HG03103 (cell line): Measurements from ENCODE around the gene SKAP1.

Experiments used
- ATAC-seq: cut with Tn5 transposase; IDR thresholded peaks from one replicate; pipeline ENCODE4 v1.9.1; 2021; ENCODE audit warnings: low read depth; ENCODE audit not compliant: unreplicated experiment

Gene SKAP1

DNA sequence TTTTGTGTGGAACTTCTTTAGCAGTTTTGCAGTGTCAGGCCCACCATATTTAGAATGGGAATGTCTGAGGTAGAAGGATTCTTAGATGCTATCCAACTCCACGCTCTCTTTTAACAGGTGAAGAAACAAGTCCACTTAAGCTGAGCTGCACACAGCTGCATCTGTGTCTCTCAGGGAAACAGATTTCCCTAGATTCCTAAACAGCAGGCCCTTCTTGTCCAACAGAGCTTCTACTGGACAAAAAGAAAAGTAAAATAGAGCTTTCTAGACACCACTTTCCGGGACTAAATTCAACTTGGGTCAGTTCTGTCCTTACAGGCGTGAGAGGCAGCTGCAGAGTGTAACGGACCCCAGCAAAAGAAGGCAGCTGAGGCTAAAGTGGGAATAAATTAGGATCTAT, 270.8 kb downstream of the SKAP1 start:
- ATAC-seq, result no peak

DNA sequence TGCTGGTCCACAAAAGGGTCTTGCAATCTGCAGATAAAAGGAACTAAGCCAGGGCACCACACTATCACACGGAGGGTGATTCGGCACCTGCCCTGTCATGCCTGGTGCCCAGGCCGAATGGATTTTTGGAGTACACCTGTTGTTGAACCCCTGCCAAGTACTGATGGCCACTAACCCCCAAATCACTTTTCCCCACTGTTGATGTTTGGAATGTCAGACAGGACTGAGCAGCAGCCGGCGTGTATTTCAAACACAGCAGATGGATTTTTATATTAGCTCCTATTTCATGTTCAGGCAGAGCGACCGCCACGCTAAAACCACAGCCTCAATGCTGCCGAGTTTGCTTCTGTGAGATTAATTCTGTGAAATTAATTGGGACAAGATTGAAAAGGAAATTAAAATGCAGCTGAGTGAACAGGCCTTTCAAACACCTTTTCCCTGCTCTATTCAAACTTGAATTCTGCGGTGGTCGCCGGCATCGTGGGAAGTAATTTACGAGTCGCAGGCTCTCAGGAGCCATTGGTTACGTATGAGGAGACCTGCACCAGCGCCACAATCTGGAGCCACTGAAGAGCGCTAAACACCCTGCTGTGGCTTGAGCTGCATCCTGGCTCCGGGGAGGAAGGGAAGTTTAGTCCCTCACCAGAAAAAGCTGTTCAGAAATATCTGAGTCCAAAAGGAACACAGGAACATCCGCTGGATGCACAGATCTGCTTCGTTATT, 274.0 kb downstream of the SKAP1 start:
- ATAC-seq, result no peak

DNA sequence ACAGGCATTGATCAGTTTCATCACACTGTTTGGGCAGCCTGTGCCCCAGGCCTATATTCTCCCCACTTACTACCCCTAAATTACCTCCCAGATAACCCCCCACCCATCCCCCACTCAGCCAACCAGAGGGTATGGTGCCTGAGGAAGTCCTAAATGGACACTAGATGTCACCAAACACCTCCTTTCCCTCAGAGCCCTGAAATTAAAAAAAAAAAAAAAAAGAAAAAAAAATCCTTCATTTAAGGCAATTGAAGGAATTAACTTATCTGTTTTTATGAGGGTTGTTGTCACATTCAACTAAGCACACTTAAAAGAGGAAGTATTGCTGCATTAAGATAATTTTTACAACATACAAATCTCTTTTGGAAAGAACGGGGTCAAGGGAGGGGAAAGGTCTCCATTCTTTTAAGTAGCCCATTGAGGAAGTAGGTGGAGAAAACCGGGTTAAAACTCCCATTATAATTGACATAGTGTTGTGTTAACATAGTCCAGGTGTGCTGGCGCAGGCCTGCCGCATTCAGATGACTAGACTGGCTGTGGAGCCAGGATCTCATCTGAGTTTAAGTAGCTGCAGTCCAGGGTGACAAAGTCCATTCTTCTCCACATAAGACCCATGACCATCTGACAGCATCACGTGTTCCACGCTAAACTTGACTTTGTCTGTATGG, 276.2 kb downstream of the SKAP1 start:
- no peak for ATAC-seq

DNA sequence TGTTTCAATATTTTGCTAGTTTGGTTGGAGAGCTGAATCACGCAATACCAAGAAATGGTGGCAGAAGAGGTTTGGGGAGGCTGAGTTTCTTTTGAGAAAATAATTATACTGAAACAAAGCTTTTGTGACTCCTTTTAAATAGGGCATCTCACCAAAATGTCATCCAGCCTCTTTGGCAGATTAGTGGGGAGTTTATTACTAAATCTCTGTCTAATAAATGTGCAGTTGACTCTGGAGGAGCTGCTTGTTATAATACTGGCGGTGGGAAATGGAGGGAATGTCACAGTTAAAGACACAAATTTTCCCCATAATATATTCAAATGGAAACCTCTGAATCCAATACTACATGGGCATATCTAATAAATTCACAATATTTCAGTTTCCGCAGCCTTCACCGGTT, 277.7 kb downstream of the SKAP1 start:
- ATAC-seq, result no peak

DNA sequence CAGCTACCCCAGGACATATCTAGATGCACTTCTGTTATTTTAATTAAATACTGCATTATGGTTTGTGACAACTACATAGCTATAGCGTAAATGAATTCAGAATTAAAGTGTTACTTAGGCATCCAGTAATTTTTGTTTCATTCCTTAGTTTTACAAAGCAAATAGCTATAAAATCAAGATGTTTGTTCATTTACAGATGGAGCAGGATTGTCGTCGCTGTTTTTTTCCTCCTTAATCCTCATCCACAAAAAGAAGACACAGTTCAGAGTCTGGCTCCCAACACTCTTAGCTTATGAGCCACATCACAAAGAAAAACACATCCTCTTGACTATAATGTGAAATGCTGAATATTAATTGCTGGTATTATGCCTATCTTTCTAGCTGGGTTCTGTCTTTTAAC, 278.8 kb downstream of the SKAP1 start:
- no peak for ATAC-seq

DNA sequence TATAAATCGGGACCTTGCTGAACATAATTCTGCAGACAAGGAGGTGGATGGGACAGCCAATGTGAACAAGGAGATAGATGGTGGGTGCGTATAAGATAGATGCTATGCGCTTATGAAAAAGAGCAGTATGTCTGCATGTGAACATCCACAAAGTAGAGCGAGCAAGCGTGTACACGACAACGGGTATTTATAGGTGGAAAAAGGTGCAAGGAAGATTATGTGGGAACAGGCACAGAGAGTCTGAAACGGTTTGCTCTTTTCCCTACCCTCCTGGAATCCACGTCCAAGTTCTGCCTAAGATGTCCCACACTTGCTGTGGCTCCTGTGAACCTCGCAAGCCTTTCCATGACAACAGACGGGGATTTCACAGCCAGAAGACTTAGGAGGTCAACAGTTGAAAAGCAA, 279.4 kb downstream of the SKAP1 start:
- ATAC-seq, result no peak

DNA sequence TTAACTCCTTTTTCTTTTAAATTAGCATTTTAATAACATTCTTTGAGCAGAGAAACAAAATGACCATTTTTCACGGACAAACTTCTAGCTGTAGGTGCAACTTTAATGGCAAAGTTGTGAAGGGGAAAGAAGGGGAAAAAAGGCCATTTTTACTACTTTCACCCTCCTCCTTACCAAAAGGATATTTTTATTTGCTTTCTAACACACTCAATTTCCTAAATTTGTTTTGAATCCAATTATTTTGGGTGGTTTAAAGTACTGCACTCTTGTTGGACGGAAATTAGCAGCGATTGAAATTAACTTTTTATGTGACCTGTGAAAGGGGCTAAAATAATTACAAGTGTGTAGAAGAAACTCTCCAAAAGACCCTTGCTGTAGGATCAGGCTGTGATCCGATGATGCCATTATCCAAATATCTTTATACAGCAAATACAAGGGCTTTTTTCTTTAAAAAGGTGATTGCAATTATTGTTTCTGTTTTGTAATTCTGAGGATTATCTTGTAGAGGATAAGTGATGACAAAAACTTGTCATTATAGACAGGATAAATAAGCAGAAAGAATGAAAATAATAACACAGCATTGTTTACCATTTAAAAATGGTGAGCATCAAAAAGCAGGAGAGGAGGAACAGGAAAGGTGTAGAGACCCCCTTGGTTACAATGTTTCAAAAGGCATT, 280.1 kb downstream of the SKAP1 start:
- ATAC-seq, result no peak

DNA sequence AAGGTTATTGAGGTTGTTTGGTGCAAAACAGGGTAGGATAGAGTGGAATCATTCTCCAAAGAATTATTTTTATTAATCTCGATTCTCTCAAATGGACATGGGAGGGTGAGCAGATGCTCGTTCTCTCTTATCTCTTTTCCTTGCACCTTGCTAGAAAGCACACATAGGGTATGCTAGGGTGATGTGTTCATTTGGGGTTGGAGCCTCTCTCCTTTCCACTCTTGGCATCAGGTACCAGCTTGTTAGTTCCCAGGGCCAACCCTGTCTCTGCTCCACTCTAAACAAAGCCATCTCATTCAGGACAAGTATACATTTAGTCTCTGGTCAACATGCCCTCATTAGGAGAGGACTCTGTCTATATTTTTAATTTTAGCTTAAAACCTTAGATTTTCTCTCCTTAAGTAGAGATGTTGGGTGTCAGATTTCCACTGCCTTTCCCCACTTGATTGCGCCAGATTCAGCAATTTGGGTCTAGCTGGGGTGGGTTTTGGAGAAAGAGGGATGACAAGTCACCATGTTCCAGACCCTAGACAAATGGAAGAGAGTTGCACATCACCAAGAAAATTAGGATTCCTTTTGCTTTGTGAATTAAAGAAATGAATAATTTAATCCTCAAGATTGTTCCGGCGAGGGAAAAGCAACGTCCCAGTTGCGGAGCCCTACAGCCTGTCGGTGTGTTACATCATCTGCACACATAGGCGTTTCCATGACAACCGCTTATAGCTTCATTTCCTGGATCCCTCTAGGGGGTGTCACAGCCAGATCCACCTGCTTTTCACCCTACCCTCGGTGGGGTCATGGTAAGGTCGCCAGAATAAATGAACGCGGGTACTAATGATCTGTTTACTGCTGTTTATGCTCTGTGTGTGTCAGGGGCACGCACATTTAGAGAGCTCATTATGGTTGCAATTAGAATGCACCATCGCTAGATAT, 280.9 kb downstream of the SKAP1 start:
- ATAC-seq, result no peak

DNA sequence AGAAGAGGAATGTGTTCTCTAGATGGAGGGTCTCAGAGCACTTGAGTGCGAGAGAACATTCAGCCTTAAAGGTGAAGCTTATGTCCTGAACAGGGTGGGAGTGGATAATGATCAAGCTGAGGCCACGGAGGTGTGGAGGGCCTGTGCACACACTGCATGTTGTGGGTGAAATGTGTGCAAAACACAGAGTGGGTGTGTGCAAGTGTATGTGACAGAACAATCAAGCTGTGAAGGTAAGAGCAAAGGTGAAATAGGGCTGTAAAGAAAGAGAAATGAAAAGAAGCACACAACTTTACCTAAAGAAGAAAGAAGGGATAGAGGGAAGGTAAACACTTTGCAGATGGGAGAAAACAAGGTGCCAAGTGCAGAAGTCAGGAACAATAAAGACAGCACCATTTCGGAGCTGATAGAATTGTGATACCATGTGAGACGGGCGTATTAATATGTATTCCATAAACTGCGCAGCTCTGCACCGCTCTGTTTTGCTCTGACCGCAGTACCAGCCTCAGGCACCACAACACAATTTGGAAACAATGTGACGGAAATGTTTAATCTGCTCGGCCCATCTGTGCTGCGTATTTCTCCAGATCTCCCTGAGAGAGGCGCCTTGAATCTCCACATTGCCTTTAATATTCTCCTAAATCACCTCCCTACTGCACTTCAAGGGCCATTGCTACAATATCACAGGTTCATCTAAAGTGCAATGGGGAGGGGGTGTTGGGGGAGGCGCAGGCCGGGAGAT, 281.8 kb downstream of the SKAP1 start:
- ATAC-seq, result no peak

DNA sequence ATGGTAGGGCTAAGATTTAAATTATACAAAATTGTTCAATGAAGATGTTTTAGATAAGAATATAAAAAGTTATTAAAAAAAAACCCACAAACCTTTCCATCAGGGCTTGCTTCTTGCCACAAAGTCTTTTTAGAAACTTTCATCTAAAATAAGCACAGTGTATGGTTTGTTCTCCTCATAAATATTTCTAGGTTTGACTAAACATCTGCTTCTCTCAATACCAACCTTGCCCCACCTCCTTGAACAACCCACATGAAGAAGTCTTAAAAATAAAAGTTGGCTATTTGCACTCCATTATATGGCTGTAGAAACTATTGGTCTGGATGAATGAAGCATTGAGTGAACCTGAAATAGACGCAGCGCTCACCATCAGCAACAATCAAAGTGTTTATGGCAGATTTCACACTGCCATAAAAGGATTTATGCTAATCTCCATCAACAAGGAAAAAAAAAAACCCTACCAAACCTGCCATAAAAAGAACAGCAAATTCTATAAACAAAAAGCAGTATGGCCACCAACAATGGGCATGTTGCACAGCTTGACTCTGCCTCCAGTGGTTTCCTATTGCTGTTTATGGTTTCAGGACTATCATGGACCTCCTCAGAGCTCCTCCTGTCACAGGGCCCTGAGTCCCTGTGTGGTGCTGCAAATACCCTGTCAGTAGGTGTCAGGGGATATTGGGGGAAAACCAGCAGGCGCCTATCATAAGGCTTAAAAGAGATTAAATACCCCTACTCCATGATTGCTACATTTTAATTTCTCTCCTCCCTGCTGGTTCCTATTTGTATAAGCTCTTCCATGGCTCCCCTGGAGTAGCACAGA, 284.8 kb downstream of the SKAP1 start:
- ATAC-seq, result no peak

DNA sequence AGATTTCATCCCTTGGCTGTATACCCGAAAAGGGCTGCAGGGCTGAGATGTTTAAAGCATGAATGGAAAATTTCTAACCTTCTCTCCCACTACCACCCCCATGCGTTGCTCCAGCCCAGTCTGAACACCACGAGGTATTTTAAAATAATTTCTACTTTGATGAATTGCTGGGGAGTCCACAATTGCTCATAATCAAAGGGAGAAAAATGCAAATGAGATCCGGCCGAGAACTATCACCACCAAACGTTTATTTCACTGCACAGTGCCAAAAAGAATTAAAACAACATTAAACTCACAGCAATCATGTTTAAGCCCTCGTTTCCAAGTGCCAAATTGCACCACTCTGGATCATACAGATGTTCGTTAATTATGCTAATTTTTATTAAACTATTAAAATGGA, 285.8 kb downstream of the SKAP1 start:
- ATAC-seq, result no peak

DNA sequence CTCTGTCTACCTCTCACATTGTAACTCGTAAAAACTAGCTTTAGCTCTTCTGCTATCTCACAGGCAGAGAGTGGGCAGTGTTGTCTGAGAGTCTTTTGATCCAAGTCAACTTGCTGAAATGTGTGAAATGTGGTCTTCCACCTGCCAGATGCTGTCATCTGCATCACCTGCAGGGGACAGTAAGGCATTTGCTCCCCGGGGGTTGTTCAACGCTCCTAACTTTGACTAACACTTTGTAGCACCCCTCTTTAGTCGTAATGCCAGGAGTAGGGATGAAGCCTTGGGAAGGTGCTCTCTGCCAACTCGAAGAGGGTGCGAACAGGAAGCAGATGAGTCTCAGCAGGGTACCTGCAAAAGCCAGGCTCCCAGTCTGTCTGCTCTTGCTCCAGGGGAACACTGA, 286.4 kb downstream of the SKAP1 start:
- no peak for ATAC-seq

DNA sequence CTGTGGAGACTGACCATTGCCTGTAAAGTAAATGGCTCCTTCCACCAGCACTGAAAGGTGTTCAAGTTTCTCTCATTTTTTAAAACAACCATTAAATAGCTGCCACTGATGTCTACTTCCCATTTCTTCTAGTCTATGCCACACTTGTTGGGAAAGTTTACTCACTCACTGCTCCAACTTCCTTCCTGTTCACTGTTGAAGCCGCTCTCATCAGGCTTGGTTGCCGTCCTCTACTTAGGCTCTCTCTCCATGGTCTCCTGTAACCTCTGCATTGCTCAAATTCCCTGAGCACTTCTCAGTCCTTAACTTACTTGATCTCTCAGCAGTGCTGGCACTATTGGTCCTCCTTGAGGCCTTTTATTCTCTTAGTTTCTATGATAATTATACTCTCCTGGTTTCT, 290.1 kb downstream of the SKAP1 start:
- no peak for ATAC-seq

DNA sequence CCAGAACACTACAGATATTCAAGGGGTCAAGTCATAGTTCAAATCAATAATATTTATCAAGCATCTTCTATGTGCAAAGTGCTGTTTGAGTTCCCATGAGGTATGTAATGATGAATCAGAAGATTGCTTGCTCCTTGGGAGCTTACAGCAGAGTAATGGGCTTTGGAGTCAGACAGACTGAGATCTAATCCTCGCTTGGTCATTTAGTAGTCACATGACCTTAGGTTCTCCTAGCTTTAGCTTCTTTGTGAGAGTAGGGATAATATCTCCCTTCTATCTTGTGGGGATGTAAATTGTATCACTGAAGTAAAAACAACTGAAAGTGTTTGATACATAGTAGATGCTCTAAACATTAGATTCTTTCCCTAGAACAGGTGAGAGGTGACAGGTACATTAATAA, 292.4 kb downstream of the SKAP1 start:
- no peak for ATAC-seq

DNA sequence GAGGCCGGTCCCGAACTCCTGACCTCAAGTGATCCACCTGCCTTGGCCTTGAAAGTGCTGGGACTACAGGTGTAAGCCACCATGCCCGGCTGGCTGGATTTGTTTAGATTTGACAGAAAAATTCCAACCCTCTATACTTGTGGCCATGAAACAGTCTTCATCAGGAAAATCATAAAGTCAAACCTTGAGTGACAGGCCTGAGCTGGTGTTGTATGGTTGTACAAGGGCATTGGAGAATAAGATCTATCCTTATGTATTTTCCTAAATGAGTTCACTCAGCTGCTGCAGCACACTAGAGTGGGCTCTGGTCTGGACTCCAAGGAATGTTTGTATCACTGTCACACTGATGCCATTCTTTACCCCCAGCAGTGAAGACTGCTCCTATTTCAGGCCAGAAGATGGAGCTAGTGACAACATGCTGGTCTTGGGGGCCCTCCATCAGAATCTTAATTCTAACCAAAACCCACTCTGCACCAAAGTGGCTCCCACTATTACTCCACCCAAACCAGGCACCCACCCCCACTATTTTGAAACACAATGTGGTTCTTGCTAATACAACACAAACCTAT, 295.0 kb downstream of the SKAP1 start:
- ATAC-seq, result no peak

DNA sequence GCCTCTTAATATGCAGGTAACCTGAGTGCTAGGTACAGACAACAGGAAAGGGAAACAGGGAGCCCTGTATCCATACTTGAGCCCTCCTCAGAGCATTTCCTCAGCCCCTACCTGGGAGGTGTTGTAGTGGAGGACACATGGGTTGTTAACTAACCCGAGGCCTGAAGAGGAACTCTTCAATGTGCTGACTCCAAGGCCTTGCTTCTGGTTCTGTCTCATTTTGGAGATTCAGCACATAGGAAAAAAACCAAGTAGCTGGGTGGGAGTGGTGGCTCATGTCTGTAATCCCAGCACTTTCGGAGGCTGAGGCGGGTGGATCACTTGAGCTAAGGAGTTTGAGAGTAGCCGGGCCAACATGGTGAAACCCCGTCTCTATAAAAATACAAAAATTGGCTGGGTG, 297.6 kb downstream of the SKAP1 start:
- no peak for ATAC-seq

DNA sequence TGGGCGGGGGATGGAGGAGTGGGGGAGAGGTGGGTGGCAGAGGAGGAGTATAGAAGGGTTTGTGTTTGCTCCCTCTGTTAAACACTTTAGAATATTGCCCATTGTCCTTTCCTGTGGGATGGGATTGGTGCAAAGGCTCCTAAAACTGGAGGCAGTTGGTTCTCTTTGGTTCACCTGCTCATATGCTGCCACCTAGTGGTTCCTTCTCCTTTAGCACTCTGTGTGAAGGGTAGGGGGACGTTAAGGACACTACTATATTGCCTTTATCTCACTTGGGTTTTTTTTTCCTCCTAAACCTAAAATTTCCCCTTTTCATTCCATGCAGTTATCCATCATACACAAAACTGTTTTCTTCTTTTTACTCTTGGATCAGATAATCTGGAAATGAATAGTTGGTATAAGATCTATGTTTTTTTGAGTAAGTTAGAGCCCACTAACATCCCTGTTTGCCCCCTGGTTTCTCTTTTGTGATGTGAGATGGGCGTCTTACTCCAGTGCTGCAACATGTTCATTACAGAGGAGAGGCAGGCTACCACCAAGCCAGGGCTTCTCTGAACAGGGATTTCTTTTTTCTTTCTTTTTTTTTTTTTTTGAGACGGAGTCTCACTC, 298.7 kb downstream of the SKAP1 start:
- ATAC-seq, result no peak

DNA sequence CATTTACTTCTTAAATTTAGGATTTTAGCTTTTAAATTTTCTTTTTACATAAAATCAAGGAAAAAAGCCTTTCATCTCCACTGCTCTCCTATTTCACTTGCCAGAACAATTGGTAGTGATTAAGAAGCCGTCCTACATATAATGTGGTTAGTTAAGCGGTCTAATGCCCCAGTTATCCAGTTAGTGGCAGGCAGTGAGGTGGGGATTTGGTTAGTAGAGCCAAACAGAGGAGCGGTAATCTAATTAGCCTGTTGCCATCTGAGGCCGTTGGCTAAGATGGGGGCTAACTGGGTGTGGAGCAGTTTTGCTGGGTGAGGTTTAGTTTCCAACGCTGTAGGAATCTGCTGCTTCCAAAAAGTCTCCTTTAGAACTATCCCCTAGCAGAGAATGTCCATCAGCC, 300.0 kb downstream of the SKAP1 start:
- ATAC-seq, result no peak

DNA sequence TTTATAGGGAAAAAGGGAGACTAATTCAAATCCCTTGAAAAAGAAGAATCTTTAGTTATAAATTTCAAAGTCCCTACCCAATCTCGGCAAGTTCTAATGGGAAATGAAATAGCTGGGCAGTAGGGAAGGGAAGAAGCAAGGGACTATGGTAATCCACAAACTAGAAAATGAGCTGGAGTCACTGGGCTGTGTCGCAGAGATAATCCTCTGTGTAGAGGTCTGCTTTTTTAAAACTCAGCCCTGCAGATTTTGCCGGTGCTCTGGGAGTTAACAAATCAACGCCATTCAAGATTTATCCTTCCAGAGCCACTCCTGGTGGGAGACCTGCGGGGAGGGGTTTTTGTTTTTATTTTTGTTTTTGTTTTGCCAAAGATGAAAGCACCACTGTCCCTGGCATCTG, 301.6 kb downstream of the SKAP1 start:
- no peak for ATAC-seq
